Measurements from ENCODE around the gene ADPRH.
"Not testable (repeated sequence)": the region's sequence is repeated elsewhere in the genome, so short reads cannot be mapped to it uniquely, and the experiment has no call there.

The ADPRH gene

DNA sequence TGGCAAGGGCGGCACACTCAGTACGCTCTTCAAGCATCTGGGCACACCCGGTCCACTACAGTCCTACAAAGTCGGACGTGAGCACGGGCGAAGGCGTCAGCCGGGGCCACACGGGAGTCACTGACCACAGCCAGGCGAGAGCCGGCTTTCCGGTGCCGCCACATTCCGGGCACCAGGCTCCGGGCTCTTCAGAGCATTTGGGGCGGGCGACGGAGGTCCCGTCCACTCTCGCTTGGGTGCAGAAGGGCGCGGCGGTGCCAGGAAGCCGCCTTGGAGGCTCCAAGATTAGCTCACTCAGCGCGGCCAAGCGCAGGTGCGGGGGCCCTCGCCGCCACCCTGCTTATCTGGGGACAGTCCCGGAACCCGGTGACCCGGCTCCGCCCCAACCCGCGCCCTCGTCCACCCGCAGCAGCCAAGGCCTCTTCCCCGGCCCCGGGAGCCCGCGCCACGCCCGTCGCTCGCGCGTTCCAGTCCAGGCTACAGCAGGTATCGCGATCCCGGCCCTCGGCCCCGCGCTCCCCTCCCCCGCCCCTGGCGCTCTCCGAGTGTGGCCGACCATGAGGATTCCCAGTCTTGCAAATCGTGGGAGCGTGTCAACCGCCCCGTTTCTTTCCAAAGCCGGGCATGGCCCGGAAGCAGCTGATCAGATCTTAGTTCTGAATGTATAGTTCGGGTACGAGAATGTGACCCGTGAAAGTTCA, at the start of gene ADPRH:
TSS of gene ADPRH (plus strand) at position 127 of the 701 bp plus-strand sequence. CDS start 2,678 bp downstream, outside the sequence.
- DNase-seq, result peak; percentile 71

- no peak for DNase-seq
These were observed 49.4 kb upstream of the ADPRH start for GRCh38 chr3:119529883-119530282.

GRCh38 chr3:119530456-119530855, 48.8 kb upstream of the ADPRH start:
- no peak for DNase-seq

- no peak for DNase-seq
These were observed 48.1 kb upstream of the ADPRH start for GRCh38 chr3:119531151-119531550.

GRCh38 chr3:119534296-119534695, 45.0 kb upstream of the ADPRH start:
- no peak for DNase-seq

- no peak for DNase-seq
These were observed 42.5 kb upstream of the ADPRH start for GRCh38 chr3:119536757-119537156.

GRCh38 chr3:119538772-119539171, 40.5 kb upstream of the ADPRH start:
- DNase-seq, result no peak

DNA sequence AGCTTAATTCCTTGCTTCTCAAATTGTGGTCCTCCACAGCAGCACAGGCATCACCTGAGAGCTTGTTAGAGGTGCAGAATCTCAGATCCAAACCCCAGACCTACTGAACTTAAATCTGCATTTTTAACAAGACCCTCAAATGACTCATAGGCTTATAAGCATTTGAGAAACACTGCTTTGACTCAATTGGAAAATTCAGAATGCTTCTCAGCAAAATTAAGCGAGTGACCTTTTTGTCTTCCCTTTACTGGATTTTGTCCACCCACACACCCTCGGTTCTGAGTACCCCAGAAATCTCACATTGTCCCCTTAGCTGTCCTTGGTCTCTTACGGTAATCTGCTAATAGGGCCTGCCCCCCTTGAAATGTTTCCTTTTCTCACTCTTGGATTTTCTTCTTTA, 37.7 kb upstream of the ADPRH start:
- no peak for DNase-seq

DNA sequence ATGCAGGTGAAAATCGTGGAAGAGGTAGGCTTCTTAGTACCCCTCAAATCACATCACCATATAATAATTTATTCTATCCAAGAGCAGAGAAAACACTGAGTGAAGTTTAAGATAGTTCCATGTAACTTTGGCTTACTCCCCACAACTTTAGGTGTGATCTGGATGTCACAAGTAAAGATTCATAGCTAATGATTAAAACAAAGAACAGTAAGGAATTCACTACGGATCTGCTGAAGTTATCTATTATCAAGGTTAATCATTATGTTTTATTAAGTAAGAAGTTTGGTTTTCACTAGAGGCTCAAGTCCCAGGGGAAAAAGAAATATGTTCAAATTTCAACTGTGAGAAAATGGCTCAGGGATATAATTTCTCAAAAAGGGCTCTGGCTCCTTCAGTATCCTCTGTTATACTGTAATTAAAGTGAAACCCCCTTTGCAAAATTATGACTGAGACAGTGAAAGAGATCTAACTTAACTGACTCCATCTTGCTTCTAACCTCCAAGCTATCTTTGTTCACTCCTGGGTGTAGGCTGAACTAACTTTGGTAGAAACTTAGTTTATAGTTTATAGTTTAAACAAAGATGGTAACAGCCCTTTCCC, 37.0 kb upstream of the ADPRH start:
- no peak for DNase-seq

- DNase-seq, result no peak
These were observed 36.1 kb upstream of the ADPRH start for GRCh38 chr3:119543147-119543546.

GRCh38 chr3:119547227-119547626, 32.1 kb upstream of the ADPRH start:
- no peak for DNase-seq

DNA sequence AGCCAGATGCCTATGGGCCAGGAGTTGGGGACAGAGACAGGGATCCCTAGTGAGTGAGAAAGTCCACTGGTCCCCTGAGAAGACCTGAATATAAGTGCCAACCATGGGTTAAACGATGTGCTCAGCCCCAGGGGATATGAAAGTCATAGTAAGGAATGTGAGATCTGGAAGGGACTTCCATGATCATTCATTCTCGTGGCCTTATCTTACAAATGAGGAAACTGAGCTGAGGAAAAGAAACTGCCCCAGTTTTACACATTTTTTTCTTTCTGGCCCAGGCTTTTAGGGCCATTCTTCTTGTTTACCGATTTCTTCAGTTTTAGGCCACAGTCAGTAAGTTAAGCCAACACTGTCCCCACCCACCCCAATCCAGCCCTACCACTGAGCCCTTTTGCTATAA, 31.0 kb upstream of the ADPRH start:
- no peak for DNase-seq

DNA sequence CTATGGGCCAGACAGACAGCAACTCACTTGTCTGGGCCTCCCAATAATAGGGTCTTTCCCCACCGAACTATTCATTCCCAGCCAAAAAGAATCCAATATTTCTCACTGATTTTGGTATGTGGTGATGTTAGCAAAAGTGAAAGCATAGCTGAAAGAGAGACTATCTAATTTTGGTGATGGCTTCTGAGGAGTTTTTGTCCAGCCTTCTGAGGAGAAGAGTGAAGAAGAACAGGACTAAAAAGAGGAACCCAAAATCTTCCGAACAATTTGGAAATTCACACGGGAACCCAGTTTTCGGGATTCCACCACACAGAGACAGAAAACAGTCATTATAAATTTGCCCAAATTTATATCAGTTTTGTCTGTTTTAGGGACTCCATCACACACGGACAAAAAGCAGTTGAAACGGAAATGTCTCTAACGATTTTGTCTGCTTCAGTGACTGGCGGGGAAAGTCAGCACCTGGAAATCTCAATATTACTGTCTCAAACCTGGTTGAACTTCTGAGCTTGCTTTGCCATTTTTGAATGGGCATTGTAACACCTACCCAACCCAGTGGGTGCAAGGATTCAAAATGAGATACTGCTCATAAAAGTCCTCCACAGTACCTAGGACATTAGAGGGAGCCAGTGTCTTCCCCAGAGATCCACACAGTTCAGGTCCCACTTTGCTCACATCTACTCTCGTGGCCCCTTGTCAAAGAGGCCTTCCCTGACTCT, 28.9 kb upstream of the ADPRH start:
- no peak for DNase-seq

DNA sequence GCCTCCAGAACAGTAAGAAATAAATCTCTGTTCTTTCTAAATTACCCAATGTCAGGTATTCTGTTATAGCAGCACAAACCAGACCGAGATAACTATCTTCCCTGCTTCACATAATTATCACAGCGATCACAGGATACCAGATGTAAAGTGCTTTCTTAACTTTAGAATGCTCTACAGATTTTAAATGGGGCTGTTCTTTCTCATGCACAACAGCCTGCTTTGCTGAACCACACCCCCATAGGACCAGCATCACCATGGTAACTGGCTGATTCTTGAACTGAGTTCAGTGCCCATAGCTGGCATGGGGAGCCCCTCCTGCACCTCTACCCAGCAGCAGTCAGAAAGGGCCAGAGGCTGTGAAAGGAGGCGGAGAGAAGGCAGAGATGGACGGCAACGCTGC, 27.7 kb upstream of the ADPRH start:
- no peak for DNase-seq

GRCh38 chr3:119552928-119553327, 26.4 kb upstream of the ADPRH start:
- not testable (repeated sequence) for DNase-seq

DNA sequence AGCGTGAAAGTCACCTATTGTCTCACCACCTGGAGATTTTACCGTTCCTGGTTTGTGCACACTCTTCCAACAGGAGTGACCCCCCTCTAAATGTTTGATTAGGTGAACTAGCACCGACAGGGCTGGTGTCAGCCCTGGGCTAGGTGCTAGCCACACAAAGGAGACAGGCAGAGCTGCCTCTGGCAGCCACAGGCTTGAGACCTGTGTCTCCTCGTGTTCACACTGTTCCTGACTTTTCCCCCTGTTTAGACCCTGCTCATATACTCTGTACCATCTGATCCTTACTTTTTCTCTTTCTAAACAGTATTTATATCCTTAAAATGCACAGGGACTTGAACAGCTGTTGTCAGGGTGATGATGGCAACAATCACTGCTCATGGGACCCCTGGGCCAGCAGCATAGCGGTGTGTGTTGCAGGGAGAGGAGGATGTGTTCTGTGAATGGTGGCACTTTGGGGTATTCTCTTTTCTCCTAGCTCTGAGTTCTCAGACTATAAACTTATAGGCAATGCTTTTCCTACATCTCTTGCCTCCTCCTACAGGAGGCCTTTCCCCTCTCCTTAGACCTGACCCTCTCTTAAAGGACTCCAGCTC, 25.4 kb upstream of the ADPRH start:
- DNase-seq, result no peak

GRCh38 chr3:119555309-119555735, 24.0 kb upstream of the ADPRH start:
- no peak for DNase-seq

DNA sequence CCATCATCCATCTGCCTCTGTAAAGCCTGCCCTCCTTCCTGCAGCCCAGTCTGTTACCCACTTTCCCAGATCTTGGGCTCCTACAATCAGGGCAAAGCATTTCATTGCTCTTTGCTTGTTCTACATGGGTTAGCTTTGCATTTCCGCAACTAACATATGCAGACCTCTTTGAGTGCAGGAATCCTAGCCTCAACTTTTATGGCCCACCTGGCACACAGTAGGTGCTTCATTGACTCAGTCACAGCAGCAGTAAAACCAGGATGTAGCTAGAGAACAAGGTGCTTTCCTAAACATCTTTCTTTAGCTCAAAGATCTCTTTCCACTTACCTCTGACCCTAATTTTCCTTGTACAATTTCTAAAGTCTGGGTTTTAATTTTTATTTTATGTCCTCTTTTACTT, 23.4 kb upstream of the ADPRH start:
- DNase-seq, result no peak

- no peak for DNase-seq
These were observed 22.0 kb upstream of the ADPRH start for GRCh38 chr3:119557192-119557876.

GRCh38 chr3:119557877-119558269, 21.4 kb upstream of the ADPRH start:
- DNase-seq, result no peak

GRCh38 chr3:119558626-119559317, 20.5 kb upstream of the ADPRH start:
- DNase-seq, result no peak

- no peak for DNase-seq
These were observed 19.8 kb upstream of the ADPRH start, which contains the start of gene CD80 for GRCh38 chr3:119559441-119559963. Gene CD80, minus strand, starts transcription at chr3:119559614. Its CDS starts 1,886 bp downstream, at chr3:119557728.
